ENCODE data around the gene STK16. TPM values are rescaled to one million over a fixed set of nuclear protein-coding genes. Genes with fewer than 3 reads are reported as not detected.
A peak's percentile ranks its signal among the peaks of the same experiment; 100 is the strongest.

The STK16 gene
- total and polyA plus RNA-seq, 2 of the 13 experiments (the other 11 are each of a cell fraction or from before 2014, with no cell fraction given), result 28.0 to 50.9 TPM

- TF ChIP-seq PBX3 (CRISPR knock-in tag; IDR thresholded peaks at IDR 0.05; ENCODE audit: borderline replicate concordance) (no peak), ZBTB39 (CRISPR knock-in tag; IDR thresholded peaks at IDR 0.05) (peak; percentile 46; the same call in 1 of the 2 replicates), TMF1 (CRISPR knock-in tag; IDR thresholded peaks at IDR 0.05; ENCODE audit: low read depth) (0 out of 2 replicates have a peak, but pooled peaks have one; percentile 18), ZC3H13 (CRISPR knock-in tag; IDR thresholded peaks at IDR 0.05) (peak; percentile 68; the same call in 1 of the 2 replicates)
These were observed 37.2 kb upstream of the STK16 start (continued) for GRCh38 chr2:219207884-219208740.
